Prostate gland (tissue), 2 donors: ENCODE results near the gene ATP5PO.

Source experiments
- POLR2A ChIP-seq: fragments of 450-650 bp; IDR thresholded peaks from one replicate; pipeline ENCODE4 v1.6.1; 2016; ENCODE audit warnings: antibody characterized with exemption, mild to moderate bottlenecking
- TF ChIP-seq, protein P1 (sequence below), 4 experiments: fragments of 200-600 bp in 2 of 4; fragments of 450-650 bp in 2 of 4; sonication (generic) in 2 of 4; IDR thresholded peaks; 1 replicate in 3 of 4; 2 replicates in 1 of 4; pipeline ENCODE4 v1.5.1; 2016 to 2019; ENCODE audit warnings: antibody characterized with exemption in 4 of 4, mild to moderate bottlenecking in 2 of 4, moderate library complexity in 2 of 4

DNA sequence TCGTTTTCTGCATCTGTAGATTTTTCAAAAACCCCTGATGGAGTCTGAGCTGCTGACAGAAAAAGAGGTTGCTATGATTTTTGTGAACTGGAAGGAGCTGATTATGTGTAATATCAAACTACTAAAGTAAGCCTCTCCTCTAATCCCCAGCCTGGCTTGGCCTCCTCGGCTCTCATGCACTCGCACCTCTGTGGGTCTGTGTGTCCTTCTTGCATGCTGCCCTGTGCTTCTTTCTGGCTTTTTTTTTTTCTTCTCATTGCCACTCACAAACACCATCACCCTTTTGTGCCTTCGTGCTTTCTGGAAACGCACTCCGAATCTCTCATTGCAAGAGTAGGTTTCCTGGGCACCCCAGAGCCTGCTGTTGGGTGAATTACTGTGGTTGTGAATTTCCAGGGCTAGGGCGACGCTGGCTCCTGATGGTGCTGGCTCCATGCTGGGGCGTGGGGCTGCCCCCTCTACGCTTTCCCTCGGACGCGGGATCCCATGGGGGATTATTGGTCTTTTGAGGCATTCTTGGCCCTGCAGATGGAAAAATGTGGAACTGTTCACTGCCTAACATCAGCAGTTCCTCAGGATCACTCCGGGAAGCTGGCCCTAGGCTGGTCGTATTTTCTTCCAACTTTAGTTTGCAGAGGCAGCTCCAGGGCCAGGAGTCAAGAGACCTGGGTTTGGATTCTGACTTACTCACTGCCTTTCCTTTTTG is 56.8 kb downstream of the ATP5PO start:
- TF ChIP-seq, protein P1, sequence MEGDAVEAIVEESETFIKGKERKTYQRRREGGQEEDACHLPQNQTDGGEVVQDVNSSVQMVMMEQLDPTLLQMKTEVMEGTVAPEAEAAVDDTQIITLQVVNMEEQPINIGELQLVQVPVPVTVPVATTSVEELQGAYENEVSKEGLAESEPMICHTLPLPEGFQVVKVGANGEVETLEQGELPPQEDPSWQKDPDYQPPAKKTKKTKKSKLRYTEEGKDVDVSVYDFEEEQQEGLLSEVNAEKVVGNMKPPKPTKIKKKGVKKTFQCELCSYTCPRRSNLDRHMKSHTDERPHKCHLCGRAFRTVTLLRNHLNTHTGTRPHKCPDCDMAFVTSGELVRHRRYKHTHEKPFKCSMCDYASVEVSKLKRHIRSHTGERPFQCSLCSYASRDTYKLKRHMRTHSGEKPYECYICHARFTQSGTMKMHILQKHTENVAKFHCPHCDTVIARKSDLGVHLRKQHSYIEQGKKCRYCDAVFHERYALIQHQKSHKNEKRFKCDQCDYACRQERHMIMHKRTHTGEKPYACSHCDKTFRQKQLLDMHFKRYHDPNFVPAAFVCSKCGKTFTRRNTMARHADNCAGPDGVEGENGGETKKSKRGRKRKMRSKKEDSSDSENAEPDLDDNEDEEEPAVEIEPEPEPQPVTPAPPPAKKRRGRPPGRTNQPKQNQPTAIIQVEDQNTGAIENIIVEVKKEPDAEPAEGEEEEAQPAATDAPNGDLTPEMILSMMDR (IDR thresholded peaks at IDR 0.05), result no peak
- no peak for TF ChIP-seq POLR2A
